ENCODE measurements around the gene PTPN9.
"Not testable (repeated sequence)": the region's sequence is repeated elsewhere in the genome, so short reads cannot be mapped to it uniquely, and the experiment has no call there.

The PTPN9 gene

DNA sequence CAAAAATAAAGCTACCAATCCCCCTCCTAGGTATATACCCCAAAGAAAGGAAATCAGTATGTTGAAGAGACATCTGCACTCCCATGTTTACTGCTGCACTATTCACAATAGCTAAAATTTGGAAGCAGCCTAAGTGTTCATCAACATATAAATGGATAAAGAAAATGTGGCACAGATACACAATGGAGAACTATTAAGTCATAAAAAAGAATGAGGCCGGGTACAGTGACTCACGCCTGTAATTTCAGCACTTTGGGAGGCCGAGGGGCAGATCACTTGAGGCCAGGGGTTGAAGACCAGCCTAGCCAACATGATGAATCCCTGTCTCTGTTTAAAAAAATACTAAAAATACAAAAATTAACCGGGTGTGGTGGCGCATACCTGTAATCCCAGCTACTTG is 10.0 kb upstream of the PTPN9 start:
- Histone ChIP-seq H3K9me3 (ENCODE audit: insufficient read depth, low read length) (no peaks in the 10 kb centered on the region), H4K20me1 (ENCODE audit: low read depth, low read length) (no peaks in the 10 kb centered on the region), H2AFZ (ENCODE audit: low read depth, low read length, severe bottlenecking) (no peak overlapping the region), H3K4me2 (ENCODE audit: low read depth, low read length, poor library complexity, severe bottlenecking) (no peak overlapping the region), H3F3A (ENCODE audit: insufficient read depth) (no peaks in the 10 kb centered on the region), H3K79me2 (ENCODE audit: insufficient read depth, low read length) (no peaks in the 10 kb centered on the region), H3K9me2 (replicated peaks; ENCODE audit: insufficient read depth, low read length) (no peaks in the 10 kb centered on the region), H3K4me3 (ENCODE audit: insufficient read depth, low read length, poor library complexity, severe bottlenecking) (no peak overlapping the region), H3K27ac (ENCODE audit: low read depth, low read length) (no peak overlapping the region), H3K27me3 (ENCODE audit: low read length) (no peaks in the 10 kb centered on the region), H3K36me3 (ENCODE audit: low read length) (no peaks in the 10 kb centered on the region), H3K9ac (ENCODE audit: low read length) (no peak overlapping the region)
- TF ChIP-seq EZH2phosphoT487 (conservative IDR thresholded peaks at IDR 0.05; ENCODE audit: low read length): no peak
- TF ChIP-seq, protein P1, sequence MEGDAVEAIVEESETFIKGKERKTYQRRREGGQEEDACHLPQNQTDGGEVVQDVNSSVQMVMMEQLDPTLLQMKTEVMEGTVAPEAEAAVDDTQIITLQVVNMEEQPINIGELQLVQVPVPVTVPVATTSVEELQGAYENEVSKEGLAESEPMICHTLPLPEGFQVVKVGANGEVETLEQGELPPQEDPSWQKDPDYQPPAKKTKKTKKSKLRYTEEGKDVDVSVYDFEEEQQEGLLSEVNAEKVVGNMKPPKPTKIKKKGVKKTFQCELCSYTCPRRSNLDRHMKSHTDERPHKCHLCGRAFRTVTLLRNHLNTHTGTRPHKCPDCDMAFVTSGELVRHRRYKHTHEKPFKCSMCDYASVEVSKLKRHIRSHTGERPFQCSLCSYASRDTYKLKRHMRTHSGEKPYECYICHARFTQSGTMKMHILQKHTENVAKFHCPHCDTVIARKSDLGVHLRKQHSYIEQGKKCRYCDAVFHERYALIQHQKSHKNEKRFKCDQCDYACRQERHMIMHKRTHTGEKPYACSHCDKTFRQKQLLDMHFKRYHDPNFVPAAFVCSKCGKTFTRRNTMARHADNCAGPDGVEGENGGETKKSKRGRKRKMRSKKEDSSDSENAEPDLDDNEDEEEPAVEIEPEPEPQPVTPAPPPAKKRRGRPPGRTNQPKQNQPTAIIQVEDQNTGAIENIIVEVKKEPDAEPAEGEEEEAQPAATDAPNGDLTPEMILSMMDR (IDR thresholded peaks at IDR 0.05; ENCODE audit: insufficient read depth, low read length, poor library complexity, severe bottlenecking): no peak

DNA sequence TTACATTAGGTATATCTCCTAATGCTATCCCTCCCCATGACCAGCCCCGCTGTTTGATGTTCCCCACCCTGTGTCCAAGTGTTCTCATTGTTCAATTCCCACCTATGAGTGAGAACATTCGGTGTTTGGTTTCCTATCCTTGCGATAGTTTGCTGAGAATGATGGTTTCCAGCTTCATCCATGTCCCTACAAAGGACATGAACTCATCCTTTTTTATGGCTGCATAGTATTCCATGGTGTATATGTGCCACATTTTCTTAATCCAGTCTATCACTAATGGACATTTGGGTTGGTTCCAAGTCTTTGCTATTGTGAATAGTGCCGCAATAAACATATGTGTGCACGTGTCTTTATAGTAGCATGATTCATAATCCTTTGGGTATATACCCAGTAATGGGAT is 7.3 kb upstream of the PTPN9 start:
- H3K36me3 ChIP-seq (ENCODE audit: low read length); H4K20me1 ChIP-seq (ENCODE audit: low read depth, low read length); H3K79me2 ChIP-seq (ENCODE audit: insufficient read depth, low read length); H3K9ac ChIP-seq (ENCODE audit: low read length); H3K27me3 ChIP-seq (ENCODE audit: low read length); H3F3A ChIP-seq (ENCODE audit: insufficient read depth); H3K9me2 ChIP-seq (replicated peaks; ENCODE audit: insufficient read depth, low read length); H3K27ac ChIP-seq (ENCODE audit: low read depth, low read length); H3K4me2 ChIP-seq (ENCODE audit: low read depth, low read length, poor library complexity, severe bottlenecking); H3K4me3 ChIP-seq (ENCODE audit: insufficient read depth, low read length, poor library complexity, severe bottlenecking); H2AFZ ChIP-seq (ENCODE audit: low read depth, low read length, severe bottlenecking); H3K9me3 ChIP-seq (ENCODE audit: insufficient read depth, low read length): not testable (repeated sequence)

DNA sequence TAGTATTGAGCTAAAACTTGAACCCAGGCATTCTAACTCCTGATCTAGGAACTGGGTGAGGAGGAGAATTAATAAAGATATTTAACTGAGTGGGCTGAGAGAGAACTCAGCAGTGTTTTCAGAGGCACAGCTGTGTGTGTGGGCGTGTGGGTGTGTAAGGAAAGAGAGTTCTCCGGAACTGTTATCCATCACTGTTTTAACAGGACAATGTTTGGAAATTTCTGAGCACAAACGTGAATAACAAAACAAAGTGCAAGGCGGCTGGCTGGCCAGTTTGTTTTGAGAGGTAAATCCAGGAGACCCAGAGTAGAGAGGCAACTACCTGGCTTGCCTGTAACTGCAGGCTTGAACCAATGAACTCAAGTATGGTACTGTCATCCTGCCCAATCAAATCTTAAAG is 5.0 kb upstream of the PTPN9 start:
- H3K4me2 ChIP-seq (ENCODE audit: low read depth, low read length, poor library complexity, severe bottlenecking): no peak overlapping the region
- H3F3A ChIP-seq (ENCODE audit: insufficient read depth): no peaks in the 10 kb centered on the region; the same call in 1 of the 2 replicates
- H3K79me2 ChIP-seq (ENCODE audit: insufficient read depth, low read length): no peaks in the 10 kb centered on the region
- no peak overlapping the region for H3K4me3 ChIP-seq (ENCODE audit: insufficient read depth, low read length, poor library complexity, severe bottlenecking)
- no peak for TF ChIP-seq EZH2phosphoT487 (conservative IDR thresholded peaks at IDR 0.05; ENCODE audit: low read length)
- TF ChIP-seq, protein P1 (IDR thresholded peaks at IDR 0.05; ENCODE audit: insufficient read depth, low read length, poor library complexity, severe bottlenecking): no peak
- H3K9me3 ChIP-seq (ENCODE audit: insufficient read depth, low read length): no peaks in the 10 kb centered on the region
- H4K20me1 ChIP-seq (ENCODE audit: low read depth, low read length): no peaks in the 10 kb centered on the region
- H3K27me3 ChIP-seq (ENCODE audit: low read length): no peaks in the 10 kb centered on the region
- H3K36me3 ChIP-seq (ENCODE audit: low read length): no peaks in the 10 kb centered on the region
- H3K9me2 ChIP-seq (replicated peaks; ENCODE audit: insufficient read depth, low read length): no peaks in the 10 kb centered on the region
- no peak overlapping the region for H2AFZ ChIP-seq (ENCODE audit: low read depth, low read length, severe bottlenecking)
- H3K27ac ChIP-seq (ENCODE audit: low read depth, low read length): no peak overlapping the region
- no peak overlapping the region for H3K9ac ChIP-seq (ENCODE audit: low read length)

DNA sequence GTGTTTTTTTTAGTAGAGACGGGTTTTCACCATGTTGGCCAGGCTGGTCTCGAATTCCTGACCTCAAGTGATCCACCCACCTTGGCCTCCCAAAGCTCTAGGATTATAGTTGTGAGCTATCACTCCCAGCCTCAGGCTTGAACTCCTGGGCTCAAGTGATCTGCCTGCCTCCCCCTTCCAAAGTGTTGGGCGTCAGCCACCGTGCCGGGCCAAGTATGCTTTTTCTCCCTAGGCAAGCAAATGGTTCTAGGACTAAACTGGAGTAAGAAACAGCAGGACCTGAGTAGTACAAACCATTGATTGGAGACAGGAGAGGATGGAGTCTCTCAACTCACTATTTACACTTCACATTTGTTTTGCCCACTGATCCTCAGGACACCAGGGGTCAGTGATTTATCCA is 4.6 kb upstream of the PTPN9 start:
- no peak overlapping the region for H2AFZ ChIP-seq (ENCODE audit: low read depth, low read length, severe bottlenecking)
- no peaks in the 10 kb centered on the region for H3K36me3 ChIP-seq (ENCODE audit: low read length)
- no peak overlapping the region for H3K4me3 ChIP-seq (ENCODE audit: insufficient read depth, low read length, poor library complexity, severe bottlenecking)
- no peaks in the 10 kb centered on the region for H3K79me2 ChIP-seq (ENCODE audit: insufficient read depth, low read length)
- H3K27ac ChIP-seq (ENCODE audit: low read depth, low read length): no peak overlapping the region
- H3K27me3 ChIP-seq (ENCODE audit: low read length): no peaks in the 10 kb centered on the region
- H3K9me2 ChIP-seq (replicated peaks; ENCODE audit: insufficient read depth, low read length): no peaks in the 10 kb centered on the region
- no peak overlapping the region for H3K9ac ChIP-seq (ENCODE audit: low read length)
- TF ChIP-seq, protein P1 (IDR thresholded peaks at IDR 0.05; ENCODE audit: insufficient read depth, low read length, poor library complexity, severe bottlenecking): no peak
- TF ChIP-seq EZH2phosphoT487 (conservative IDR thresholded peaks at IDR 0.05; ENCODE audit: low read length): no peak
- H3F3A ChIP-seq (ENCODE audit: insufficient read depth): no peaks in the 10 kb centered on the region; the same call in 1 of the 2 replicates
- H4K20me1 ChIP-seq (ENCODE audit: low read depth, low read length): no peaks in the 10 kb centered on the region
- H3K9me3 ChIP-seq (ENCODE audit: insufficient read depth, low read length): no peaks in the 10 kb centered on the region
- H3K4me2 ChIP-seq (ENCODE audit: low read depth, low read length, poor library complexity, severe bottlenecking): no peak overlapping the region

DNA sequence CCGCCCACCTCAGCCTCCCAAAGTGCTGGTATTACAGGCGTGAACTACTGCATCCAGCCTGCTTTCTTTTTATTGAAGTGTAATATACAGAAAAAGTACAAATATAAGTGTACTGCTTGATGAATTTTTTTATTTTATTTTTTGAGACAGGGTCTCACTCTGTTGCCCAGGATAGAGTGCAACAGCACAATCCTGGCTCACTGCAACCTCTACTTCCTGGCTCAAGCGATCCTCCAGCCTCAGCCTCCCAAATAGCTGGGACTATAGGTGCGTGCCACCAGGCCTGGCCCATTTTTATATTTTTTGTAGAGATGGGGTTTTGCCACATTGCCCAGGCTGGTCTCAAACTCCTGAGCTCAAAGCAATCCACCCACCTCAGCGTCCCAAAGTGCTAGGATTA is 3.8 kb upstream of the PTPN9 start:
- not testable (repeated sequence) for H3K27me3 ChIP-seq (ENCODE audit: low read length); H3K36me3 ChIP-seq (ENCODE audit: low read length); H3K9me3 ChIP-seq (ENCODE audit: insufficient read depth, low read length); H3K79me2 ChIP-seq (ENCODE audit: insufficient read depth, low read length); H3K9ac ChIP-seq (ENCODE audit: low read length); H3K27ac ChIP-seq (ENCODE audit: low read depth, low read length); H3K4me3 ChIP-seq (ENCODE audit: insufficient read depth, low read length, poor library complexity, severe bottlenecking); H4K20me1 ChIP-seq (ENCODE audit: low read depth, low read length); H3F3A ChIP-seq (ENCODE audit: insufficient read depth); H3K9me2 ChIP-seq (replicated peaks; ENCODE audit: insufficient read depth, low read length); H2AFZ ChIP-seq (ENCODE audit: low read depth, low read length, severe bottlenecking); H3K4me2 ChIP-seq (ENCODE audit: low read depth, low read length, poor library complexity, severe bottlenecking)

Measured in SU-DHL-6 (cell line).